Hepatocyte (in vitro differentiated cells): ENCODE data around the gene PTX4. TPM values are rescaled to one million over a fixed set of nuclear protein-coding genes. Genes with fewer than 3 reads are reported as not detected.
"Not testable (repeated sequence)": the region's sequence is repeated elsewhere in the genome, so short reads cannot be mapped to it uniquely, and the experiment has no call there.

Experiments
- DNase-seq: peaks from one replicate; pipeline ENCODE4 v3.0.0-alpha.2; 2016; ENCODE audit warnings: low spot score
- H2AFZ ChIP-seq: fragments of 200-600 bp; sonication (generic); 2 replicates; pipeline ENCODE4 v1.6.0; 2016; ENCODE audit warnings: antibody characterized with exemption, mild to moderate bottlenecking
- H3K27ac ChIP-seq: fragments of 200-600 bp; sonication (generic); 2 replicates; pipeline ENCODE4 v1.5.1; 2016; ENCODE audit warnings: mild to moderate bottlenecking
- H3K27me3 ChIP-seq: fragments of 200-600 bp; sonication (generic); 2 replicates; pipeline ENCODE4 v1.6.1; 2016
- H3K36me3 ChIP-seq: fragments of 200-600 bp; sonication (generic); replicated peaks from 2 replicates; pipeline ENCODE4 v1.5.1; 2016; ENCODE audit warnings: low read depth; ENCODE audit not compliant: insufficient read depth
- H3K4me1 ChIP-seq: fragments of 200-600 bp; sonication (generic); 2 replicates; pipeline ENCODE4 v1.5.1; 2016; ENCODE audit warnings: mild to moderate bottlenecking, moderate library complexity; ENCODE audit not compliant: insufficient read depth
- H3K4me2 ChIP-seq: fragments of 200-600 bp; sonication (generic); 2 replicates; pipeline ENCODE4 v1.6.0; 2016
- H3K4me3 ChIP-seq: fragments of 200-600 bp; sonication (generic); 2 replicates; pipeline ENCODE4 v1.5.1; 2016; ENCODE audit warnings: mild to moderate bottlenecking
- H3K79me2 ChIP-seq: fragments of 200-600 bp; sonication (generic); 2 replicates; pipeline ENCODE4 v1.6.0; 2017; ENCODE audit warnings: mild to moderate bottlenecking
- H3K9me2 ChIP-seq: fragments of 200-600 bp; sonication (generic); replicated peaks from 2 replicates; pipeline ENCODE4 v1.6.0; 2017; ENCODE audit warnings: mild to moderate bottlenecking; ENCODE audit not compliant: insufficient read depth
- H3K9me3 ChIP-seq: fragments of 200-600 bp; sonication (generic); 2 replicates; pipeline ENCODE4 v1.5.1; 2016; ENCODE audit warnings: low read depth, mild to moderate bottlenecking
- H4K20me1 ChIP-seq: fragments of 200-600 bp; sonication (generic); 2 replicates; pipeline ENCODE4 v1.6.0; 2016; ENCODE audit warnings: mild to moderate bottlenecking; ENCODE audit not compliant: insufficient read depth, poor library complexity, severe bottlenecking
- EZH2 ChIP-seq: fragments of 200-600 bp; sonication (generic); IDR thresholded peaks from 2 replicates; pipeline ENCODE4 v1.6.1; 2016; ENCODE audit warnings: antibody characterized with exemption, mild to moderate bottlenecking, borderline replicate concordance
- EZH2phosphoT487 ChIP-seq: fragments of 200-600 bp; sonication (generic); IDR thresholded peaks from one replicate; pipeline ENCODE4 v1.6.1; 2018; ENCODE audit warnings: antibody characterized with exemption, mild to moderate bottlenecking, low read depth, moderate library complexity; ENCODE audit not compliant: unreplicated experiment, severe bottlenecking
- WGBS: methylation state at CpG from one replicate; pipeline ENCODE4 v1.1.6; 2016; ENCODE audit warnings: low lambda C conversion rate; ENCODE audit errors: missing lambda C conversion rate; 5-methylcytosine and 5-hydroxymethylcytosine counted together
- polyA plus RNA-seq: library from polyadenylated mRNA; unstranded; fragments of >200 nt; fragmentation: Nextera tagmentation; extraction: Ambion mirVana; gene quantifications from 2 replicates; pipeline ENCODE4 v1.2.1, GENCODE V29; 2016
- total RNA-seq: library from RNA; depleted of rRNA; stranded (reverse); fragments of >200 nt; gene quantifications from 2 replicates; pipeline ENCODE4 v1.2.3, GENCODE V29; 2014
- TF ChIP-seq, protein P1 (sequence below): fragments of 200-600 bp; sonication (generic); IDR thresholded peaks from 2 replicates; pipeline ENCODE4 v1.5.1; 2016; ENCODE audit warnings: antibody characterized with exemption, mild to moderate bottlenecking; ENCODE audit not compliant: poor library complexity

Gene PTX4
- total and polyA plus RNA-seq, 2 experiments from 2014 or later: not detected

DNA sequence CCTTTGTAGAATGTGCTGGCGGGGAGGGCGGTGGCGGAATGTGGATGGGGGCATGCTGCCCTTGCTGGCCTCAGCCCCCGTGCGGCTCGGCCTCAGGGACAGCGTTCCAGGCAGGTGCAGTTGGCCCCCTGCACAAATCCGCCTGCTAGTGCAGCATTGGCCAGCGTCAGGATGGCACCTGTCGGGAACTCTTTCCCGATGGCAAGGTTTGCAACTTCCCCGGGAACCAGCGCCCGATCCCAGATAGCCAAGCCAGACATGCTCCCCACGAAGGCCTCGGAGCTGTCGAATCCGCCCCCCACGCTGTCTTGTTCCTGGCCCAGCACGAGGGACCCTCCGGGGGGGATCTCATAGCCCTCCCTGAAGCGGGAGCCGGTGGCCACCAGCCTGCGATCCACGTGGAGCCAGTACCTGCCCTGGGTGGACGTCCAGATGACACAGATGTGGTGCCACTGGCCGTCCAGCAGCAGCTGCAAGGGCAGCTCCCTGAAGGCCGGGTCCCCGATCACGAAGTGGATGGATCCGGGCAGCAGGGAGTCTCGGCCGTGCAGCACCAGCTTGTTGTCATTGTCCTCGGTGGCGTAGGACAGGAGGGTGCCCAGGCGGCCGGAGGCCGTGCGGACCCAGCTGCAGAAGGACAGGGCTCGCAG is 2.8 kb downstream of the PTX4 start:
- DNase-seq: no peak
- TF ChIP-seq EZH2phosphoT487: no peak
- TF ChIP-seq EZH2: no peak
- TF ChIP-seq, protein P1, sequence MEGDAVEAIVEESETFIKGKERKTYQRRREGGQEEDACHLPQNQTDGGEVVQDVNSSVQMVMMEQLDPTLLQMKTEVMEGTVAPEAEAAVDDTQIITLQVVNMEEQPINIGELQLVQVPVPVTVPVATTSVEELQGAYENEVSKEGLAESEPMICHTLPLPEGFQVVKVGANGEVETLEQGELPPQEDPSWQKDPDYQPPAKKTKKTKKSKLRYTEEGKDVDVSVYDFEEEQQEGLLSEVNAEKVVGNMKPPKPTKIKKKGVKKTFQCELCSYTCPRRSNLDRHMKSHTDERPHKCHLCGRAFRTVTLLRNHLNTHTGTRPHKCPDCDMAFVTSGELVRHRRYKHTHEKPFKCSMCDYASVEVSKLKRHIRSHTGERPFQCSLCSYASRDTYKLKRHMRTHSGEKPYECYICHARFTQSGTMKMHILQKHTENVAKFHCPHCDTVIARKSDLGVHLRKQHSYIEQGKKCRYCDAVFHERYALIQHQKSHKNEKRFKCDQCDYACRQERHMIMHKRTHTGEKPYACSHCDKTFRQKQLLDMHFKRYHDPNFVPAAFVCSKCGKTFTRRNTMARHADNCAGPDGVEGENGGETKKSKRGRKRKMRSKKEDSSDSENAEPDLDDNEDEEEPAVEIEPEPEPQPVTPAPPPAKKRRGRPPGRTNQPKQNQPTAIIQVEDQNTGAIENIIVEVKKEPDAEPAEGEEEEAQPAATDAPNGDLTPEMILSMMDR: no peak
- WGBS: 90% methylated on average over 39 of the region's 40 CpGs

DNA sequence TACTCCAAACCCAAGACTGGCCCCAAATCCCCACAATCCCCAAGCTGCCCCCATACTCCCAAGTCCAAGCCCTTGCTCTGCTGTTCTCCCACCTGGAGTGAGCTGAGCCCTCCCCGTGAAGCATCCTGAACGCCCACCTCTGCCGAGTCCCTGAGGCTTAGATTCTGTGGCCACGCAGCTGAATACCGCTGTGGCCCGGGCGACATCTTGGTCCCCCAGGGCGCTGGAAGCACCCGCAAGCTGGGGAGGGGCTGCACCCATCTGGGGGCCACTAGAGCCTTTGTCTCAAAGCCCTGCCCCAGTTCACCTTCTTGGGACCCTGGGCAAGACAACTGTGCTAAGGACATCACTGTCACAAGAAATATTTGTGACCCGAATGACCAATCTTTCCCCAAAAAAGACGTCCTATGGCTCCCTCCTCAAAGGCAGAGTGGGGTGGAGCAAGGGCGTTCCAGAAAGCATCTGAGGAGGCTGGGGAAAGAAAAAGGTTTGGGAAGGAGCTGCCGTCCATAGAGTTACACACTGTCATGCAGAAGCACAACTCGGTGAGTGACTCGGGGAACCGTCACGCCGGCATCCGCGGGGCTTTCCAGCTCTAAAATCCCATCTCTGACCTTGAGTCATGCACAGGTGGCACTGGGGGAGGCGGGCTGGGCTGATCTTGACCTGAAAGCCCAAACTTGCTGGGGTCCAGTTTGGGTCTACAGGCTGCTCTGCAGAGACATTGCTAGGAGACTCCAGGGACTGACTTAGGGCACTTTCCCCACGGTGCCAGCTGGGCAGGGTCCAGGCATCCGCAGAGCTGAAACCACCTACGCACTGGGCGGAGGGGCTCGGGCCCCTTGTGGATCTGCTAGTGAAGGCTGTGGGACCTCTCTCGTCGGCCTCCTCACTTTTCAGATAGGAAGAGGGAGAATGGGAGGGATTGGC is 6.6 kb downstream of the PTX4 start:
- no peak overlapping the region for H3K4me2 ChIP-seq
- no peak overlapping the region for H3K27ac ChIP-seq
- H3K9me3 ChIP-seq: no peaks in the 10 kb centered on the region
- no peak for DNase-seq
- TF ChIP-seq EZH2: no peak
- no peak for TF ChIP-seq EZH2phosphoT487
- TF ChIP-seq, protein P1: no peak
- 88% methylated on average over 28 of the region's 28 CpGs for WGBS
- H4K20me1 ChIP-seq: no peaks in the 10 kb centered on the region
- no peaks in the 10 kb centered on the region for H3K4me1 ChIP-seq
- H3K27me3 ChIP-seq: no peaks in the 10 kb centered on the region
- H3K9me2 ChIP-seq: no peaks in the 10 kb centered on the region
- no peak overlapping the region for H2AFZ ChIP-seq
- H3K4me3 ChIP-seq: no peak overlapping the region
- H3K79me2 ChIP-seq: no peaks in the 10 kb centered on the region
- H3K36me3 ChIP-seq: no peaks in the 10 kb centered on the region

More for the DNA sequence above, 2.8 kb downstream of the PTX4 start:
- no peaks in the 10 kb centered on the region for H3K4me1 ChIP-seq
- no peaks in the 10 kb centered on the region for H3K79me2 ChIP-seq
- H3K4me3 ChIP-seq: no peak overlapping the region
- H4K20me1 ChIP-seq: no peaks in the 10 kb centered on the region
- H3K9me3 ChIP-seq: no peaks in the 10 kb centered on the region
- H3K36me3 ChIP-seq: no peaks in the 10 kb centered on the region
- H3K9me2 ChIP-seq: no peaks in the 10 kb centered on the region
- no peak overlapping the region for H3K27ac ChIP-seq
- H2AFZ ChIP-seq: no peak overlapping the region
- H3K27me3 ChIP-seq: no peaks in the 10 kb centered on the region
- no peak overlapping the region for H3K4me2 ChIP-seq

GRCh38 chr16:1478937-1479336 is 9.8 kb downstream of the PTX4 start:
- not testable (repeated sequence) for H3K4me2 ChIP-seq, H3K36me3 ChIP-seq, H3K4me3 ChIP-seq, DNase-seq, H2AFZ ChIP-seq, H3K27ac ChIP-seq, H3K9me3 ChIP-seq, H3K4me1 ChIP-seq, H3K9me2 ChIP-seq, H3K27me3 ChIP-seq, H4K20me1 ChIP-seq
- peaks cover 14% of the 10 kb centered on the region for H3K79me2 ChIP-seq
- 96% methylated on average over 9 of the region's 9 CpGs for WGBS

DNA sequence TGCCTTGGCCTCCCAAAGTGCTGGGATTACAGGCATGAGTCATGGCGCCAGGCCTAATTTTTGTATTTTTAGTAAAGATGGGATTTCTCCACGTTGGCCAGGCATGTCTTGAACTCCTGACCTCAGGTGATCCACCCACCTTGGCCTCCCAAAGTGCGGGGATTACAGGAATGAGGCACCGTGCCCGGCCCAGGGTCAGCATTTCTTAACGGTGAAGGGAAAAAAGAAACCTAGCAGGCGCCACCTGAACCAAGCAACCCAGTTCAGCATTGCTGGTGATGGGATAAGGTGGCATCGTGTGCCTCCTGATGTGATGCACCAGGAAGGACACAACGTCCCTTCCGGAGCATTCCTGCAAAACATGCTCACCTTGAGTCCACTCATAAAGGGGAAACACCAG is 11.7 kb downstream of the PTX4 start:
- Histone ChIP-seq H4K20me1 (peaks cover 2% of the 10 kb centered on the region), H3K27ac (no peak overlapping the region), H3K4me1 (peaks cover 14% of the 10 kb centered on the region), H3K4me3 (no peak overlapping the region), H3K9me3 (no peaks in the 10 kb centered on the region), H3K4me2 (no peak overlapping the region), H3K36me3 (no peaks in the 10 kb centered on the region), H3K27me3 (no peaks in the 10 kb centered on the region), H2AFZ (no peak overlapping the region), H3K9me2 (no peaks in the 10 kb centered on the region), H3K79me2 (peaks cover 33% of the 10 kb centered on the region)
- WGBS: 94% methylated on average over 10 of the region's 10 CpGs
- DNase-seq: no peak
- TF ChIP-seq EZH2 (no peak), EZH2phosphoT487 (no peak)
- TF ChIP-seq, protein P1: no peak
